ENCODE measurements around the gene GDF2. TPM values are rescaled to one million over a fixed set of nuclear protein-coding genes. Genes with fewer than 3 reads are reported as not detected.

GDF2 gene
- total and polyA plus RNA-seq, 10 of the 15 experiments (the other 5 are each of a cell fraction or from before 2014, with no cell fraction given) = not detected

GRCh38 chr10:47370878-47371277, 48.6 kb downstream of the GDF2 start:
- 81% methylated on average over 7 of the region's 7 CpGs for WGBS (ENCODE audit: insufficient coverage, insufficient replicate concordance, low lambda C conversion rate, missing lambda C conversion rate)

More at GRCh38 chr10:47370878-47371277, 48.6 kb downstream of the GDF2 start:
- Histone ChIP-seq H3K9me3 (replicated peaks; ENCODE audit: control insufficient read depth, insufficient read depth, low read length) (no peaks in the 10 kb centered on the region), H3K4me2 (ENCODE audit: control insufficient read depth, insufficient read depth) (no peak overlapping the region), H2AFZ (ENCODE audit: control insufficient read depth, low read depth, low read length) (no peak overlapping the region), H3K79me2 (ENCODE audit: control insufficient read depth, insufficient read depth, low read length) (no peaks in the 10 kb centered on the region), H3K27me3 (replicated peaks in 1 of 2; ENCODE audit: control insufficient read depth in 2 of 2, insufficient read depth in 2 of 2, low read length in 1 of 2) (peaks cover 0 to 6% of the 10 kb centered on the region in 2 experiments; a peak in 2 of 4 replicates), H4K20me1 (ENCODE audit: control insufficient read depth, insufficient read depth) (no peaks in the 10 kb centered on the region), H3K9ac (ENCODE audit: control insufficient read depth, insufficient read depth, low read length) (no peak overlapping the region), H3K36me3 (ENCODE audit: control insufficient read depth in 2 of 2, insufficient read depth in 2 of 2, low read length in 1 of 2) (no peaks in the 10 kb centered on the region), H3K4me1 (ENCODE audit: control insufficient read depth, insufficient read depth, low read length) (no peaks in the 10 kb centered on the region), H3K27ac (ENCODE audit: control insufficient read depth, insufficient read depth) (no peak overlapping the region), H3K4me3 (no peak overlapping the region)
- FAIRE-seq (no peak), ATAC-seq (no peak), DNase-seq (ENCODE audit: low read depth, low spot score) (no peak)
- ChIA-PET RAD21 (ENCODE audit: unreplicated experiment) (no interaction called here), POLR2A (no interaction called here), SMC1A (ENCODE audit: uncharacterized antibody, unreplicated experiment) (no interaction called here), CTCF (no interaction called here)
- in situ Hi-C loops (cut with MboI) (no loop called here), intact Hi-C loops (cut with micrococcal nuclease; ENCODE audit: unreplicated experiment) (no loop called here)
- BruUV-seq (replicated peaks) = no TSS peak
- TF ChIP-seq SREBF2 (IDR thresholded peaks at IDR 0.05; ENCODE audit: low read length) (no peak), KAT2A (conservative IDR thresholded peaks at IDR 0.05; ENCODE audit: control insufficient read depth, low read depth, low read length) (no peak), BRCA1 (IDR thresholded peaks at IDR 0.05; ENCODE audit: low read depth, low read length) (no peak), ESRRA (IDR thresholded peaks at IDR 0.05; ENCODE audit: low read length) (no peak), IKZF1 (conservative IDR thresholded peaks at IDR 0.05) (no peak), TCF3 (IDR thresholded peaks at IDR 0.05; ENCODE audit: borderline replicate concordance, insufficient read depth, low read depth, low read length) (no peak), EZH2 (IDR thresholded peaks at IDR 0.05; ENCODE audit: borderline replicate concordance, control insufficient read depth, low read depth, low read length) (no peak), BCL11A (IDR thresholded peaks at IDR 0.05; ENCODE audit: low read depth, low read length) (no peak), IRF4 (IDR thresholded peaks at IDR 0.05; ENCODE audit: low read depth, low read length) (no peak), CTCF (IDR thresholded peaks at IDR 0.05 in 2 of 3, conservative IDR thresholded peaks at IDR 0.05 in 1 of 3; ENCODE audit: control insufficient read depth in 2 of 3, extremely low read depth in 1 of 3, insufficient read depth in 1 of 3, low read depth in 3 of 3, low read length in 3 of 3) (no peak), RAD21 (IDR thresholded peaks at IDR 0.05; ENCODE audit: insufficient read depth, low read depth, low read length) (no peak), MYC (IDR thresholded peaks at IDR 0.05; ENCODE audit: insufficient read depth, insufficient read length, insufficient replicate concordance, low read length, severe bottlenecking) (no peak), ZBTB4 (CRISPR knock-in tag; IDR thresholded peaks at IDR 0.05) (no peak)

All from GM12878 (cell line).